Bone marrow (tissue), 2 donors: ENCODE measurements around the gene TMIE.

Experiments
- DNase-seq, 2 donors: peaks; one replicate each; lab custom pipeline; 2025; lab: John Stamatoyannopoulos, UW

TMIE gene

DNA sequence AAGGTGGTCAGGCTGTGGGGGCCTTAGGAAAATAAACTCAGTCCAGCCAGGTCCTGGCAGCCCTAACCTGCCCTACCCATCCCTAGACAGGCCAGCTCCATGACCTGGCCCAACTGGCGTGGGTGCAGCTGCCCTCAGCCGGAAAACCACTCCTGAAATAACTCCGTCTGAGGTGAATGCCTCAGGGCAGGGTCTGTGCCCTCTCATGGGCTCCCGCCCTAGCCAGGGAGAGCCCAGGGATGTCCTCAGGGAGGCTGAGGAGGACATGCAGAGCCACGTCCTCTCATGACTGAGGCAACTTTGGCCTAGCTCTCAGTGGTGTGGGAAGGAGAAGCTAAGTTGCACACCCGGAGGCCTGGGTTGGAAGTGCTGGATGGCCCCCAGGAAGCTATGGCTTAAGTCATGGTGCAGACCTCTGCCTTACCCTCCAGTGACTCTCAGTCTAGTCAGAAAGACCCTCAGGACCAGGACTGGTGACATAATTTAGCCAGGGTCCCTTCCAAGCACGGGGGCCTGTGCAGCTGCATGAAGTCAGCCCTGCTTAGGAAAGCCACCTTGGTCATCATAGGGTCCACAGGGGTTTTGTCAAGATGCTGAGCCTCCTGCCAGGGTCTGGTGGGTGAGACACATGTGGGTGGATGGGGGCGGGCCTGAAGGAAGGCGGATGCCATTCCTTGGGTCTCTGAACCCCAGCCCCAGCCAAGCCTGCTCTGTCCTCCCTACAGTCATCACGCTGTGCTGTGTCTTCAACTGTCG is 7.4 kb downstream of the TMIE start:
- no peak for DNase-seq

DNA sequence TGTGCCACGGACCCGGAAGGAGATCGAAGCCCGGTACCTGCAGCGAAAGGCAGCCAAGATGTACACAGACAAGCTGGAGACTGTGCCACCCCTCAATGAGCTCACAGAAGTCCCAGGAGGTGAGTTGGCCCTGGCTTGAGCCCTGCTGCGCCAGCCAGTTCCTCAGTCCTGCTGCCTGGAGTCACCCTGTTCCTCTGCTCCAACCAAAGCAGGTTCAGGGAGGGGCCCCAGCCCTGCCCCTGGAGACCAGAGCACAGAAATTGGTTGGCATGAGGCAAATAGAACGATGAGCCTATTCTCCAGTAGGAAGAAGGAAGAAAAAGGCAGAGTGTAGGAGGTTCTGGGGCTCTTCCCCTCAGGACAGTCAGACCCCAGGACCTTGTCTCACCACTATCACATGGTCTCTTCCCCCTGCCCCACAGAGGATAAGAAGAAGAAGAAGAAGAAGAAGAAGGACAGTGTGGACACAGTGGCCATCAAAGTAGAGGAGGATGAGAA is 8.0 kb downstream of the TMIE start:
- DNase-seq = no peak

DNA sequence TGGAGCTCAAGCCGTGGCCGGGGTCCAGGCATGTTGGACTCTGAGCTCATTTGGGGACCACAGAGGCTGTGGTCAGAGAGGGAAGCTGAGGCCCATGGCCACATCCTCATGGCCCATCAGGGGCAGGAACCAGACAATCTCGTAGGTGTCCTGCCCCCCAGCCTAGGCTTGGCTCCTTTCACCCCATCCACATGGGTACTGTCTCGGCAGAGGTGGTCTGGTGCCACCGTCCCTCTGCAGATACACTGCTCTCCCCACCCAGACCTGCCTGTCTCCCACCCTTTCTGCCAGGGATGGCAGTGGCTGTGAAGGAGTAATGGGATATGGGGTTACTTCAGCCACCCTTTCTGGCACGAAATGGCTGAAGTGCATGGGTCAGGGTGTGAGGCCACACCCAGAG is 8.5 kb downstream of the TMIE start:
- DNase-seq = no peak

DNA sequence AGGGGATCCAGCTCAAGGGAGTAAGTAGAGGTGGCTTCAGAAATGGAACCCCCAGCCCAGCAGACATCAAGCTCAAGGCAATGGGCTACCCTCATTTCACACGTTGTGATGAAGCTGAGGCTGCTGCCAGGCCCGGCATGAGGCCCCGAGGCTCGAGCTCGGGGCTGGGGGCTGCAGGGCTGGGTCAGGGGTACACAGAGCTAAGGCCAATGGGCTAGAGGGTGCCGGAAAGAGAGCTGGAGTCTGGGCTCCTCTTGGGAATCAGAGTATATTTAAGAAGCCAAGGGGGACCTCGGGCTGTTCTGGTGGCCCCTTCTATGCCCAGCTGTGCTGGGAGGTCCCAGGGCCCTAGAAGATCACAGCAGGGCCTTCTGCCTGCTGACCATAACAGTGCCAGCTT is 9.0 kb downstream of the TMIE start:
- no peak for DNase-seq

DNA sequence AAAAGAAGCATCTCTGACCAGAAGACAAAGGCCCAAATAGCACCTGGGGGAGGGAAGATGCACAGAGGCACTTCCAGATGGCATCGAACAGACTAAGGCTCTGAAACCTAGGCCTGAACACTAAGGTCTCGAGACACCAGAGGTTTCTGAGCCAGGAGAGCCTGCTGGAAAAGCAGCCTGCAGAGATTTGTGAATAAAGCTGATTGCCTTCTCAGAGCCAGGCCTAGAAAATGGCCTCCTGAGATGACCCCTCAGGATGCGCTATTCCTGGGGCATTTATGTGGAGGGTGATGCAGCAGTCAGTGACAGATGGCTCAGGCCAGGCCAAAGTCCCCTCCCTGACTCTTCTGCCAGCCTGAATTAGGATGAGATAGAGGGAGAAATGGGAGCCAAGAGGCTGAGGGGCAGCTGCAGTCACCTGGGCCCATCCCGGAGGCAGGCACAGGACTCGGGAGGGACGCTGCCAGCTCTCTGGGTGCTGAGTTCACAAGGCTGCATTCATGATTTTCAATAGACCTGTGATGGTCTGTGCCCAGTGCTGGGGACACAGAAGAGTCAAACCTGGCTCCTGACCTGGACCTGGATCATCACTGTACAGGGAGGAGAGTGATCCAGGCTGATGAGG is 9.6 kb downstream of the TMIE start:
- no peak for DNase-seq

DNA sequence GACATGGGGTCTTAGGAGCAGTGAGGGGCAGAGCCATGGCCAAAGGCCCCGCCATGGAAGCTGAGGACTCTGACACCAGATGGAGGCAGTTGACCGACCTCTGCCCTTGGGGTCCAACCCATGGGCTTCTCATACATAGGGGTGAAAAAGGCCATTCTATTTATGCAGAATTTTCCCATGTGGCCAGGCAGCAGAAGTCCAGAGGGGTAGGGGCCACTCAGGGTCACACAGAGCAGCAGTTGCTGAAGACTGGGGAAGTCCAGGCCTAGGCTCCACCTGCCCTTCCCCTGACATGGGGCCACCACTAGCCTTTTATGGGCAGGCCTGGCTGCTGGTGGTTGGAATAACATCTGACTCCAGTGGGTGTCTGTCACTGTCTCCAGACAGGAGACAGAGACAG is 10.1 kb downstream of the TMIE start:
- no peak for DNase-seq

DNA sequence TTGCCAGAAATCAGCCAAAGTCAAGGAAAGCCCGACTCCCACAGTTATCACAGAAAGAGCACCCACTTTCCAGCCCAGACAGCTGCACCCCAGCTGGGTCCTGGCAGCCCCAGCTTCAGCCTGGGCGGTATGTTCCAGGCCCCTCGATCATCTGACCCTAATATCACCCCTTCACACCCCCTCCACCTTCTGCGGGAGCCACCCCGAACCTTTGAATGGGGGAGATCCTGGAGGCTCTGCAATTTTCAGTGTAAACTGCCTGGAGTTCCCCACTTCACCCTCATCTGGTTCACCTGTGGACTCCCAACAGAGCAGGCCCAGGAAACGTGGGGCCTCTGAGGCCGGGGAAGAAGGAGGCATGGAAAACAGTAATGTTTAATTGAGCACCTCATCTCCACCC is 10.6 kb downstream of the TMIE start:
- no peak for DNase-seq

DNA sequence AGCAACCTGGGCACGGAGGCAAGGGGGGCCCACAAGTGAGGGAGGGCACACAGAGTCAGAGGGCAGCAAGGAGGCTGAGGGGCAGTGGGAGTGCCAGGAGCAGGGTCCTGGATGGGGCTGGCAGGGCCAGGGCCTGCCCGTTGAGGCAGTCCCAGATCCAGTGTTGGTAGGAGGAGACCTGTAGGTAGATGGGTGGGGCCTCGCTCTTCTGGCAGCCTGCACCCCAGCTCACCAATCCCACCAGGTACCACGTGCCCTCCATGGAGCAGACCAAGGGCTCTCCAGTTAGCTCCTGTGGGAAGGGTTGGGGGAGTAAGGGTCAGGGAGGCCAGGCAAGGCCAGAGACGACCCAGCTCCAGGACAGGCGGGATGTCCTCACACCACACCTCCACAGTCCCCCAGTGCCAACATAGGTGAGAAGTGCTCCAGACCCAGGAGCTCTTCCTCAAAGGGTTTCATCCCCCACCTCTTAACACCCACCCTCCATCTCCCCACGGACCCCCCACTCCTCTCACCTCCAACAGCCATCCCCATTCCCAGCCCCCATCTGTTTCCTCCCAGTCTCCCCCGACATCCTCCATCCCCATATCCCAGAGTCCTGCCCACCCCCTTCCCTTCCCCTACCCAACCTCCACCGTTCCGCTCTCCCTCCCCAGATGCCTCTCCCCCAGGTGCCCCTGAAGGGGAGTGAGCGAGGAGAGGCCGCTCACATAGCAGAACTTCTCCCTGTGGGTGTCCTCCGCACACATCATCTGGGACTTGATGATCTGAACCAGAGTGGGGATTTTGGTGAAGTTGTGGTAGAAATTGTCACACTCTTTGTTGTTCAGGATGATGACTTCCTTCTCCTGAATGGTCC is 11.2 kb downstream of the TMIE start:
- no peak for DNase-seq

DNA sequence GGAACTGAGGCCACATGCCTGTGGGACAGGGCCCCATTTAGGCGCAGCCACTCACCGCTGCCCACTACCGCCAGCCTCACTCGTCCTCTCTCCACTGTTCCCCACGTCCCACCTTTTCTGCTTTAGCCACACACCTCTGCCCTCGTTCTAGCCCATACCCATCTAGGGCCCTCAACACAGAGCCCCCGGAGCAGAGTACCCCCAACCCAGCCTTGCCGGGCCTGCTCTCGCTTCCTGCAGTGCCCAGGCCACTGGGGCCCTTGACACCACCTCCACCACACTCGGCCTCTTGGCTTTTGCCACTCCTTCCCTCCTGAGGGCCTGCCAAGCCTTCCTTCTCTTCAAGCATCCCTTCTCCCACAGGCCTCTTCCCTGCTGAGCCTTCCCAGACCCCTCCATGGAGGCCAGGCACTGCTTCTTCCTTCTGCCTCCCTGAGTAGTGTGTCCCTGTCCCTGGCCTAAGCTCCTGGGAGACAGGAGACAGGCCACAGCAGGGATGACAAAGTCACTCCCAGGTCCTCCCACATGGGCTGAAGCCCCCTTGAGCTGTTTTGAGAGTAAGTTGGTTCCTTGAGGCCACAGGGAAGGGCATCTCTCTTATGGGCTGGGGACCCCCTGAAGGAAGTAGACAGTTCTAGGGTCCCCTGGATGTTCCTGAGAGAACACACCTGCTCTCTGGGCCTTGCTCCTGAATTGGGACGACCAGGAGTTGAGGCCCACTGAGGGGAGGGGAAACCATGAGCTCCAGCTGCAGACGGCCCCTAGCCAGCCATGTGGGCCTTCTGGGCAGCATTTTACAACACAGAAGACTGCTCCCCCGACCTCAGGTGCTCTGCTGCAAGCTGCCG is 12.1 kb downstream of the TMIE start:
- no peak for DNase-seq

DNA sequence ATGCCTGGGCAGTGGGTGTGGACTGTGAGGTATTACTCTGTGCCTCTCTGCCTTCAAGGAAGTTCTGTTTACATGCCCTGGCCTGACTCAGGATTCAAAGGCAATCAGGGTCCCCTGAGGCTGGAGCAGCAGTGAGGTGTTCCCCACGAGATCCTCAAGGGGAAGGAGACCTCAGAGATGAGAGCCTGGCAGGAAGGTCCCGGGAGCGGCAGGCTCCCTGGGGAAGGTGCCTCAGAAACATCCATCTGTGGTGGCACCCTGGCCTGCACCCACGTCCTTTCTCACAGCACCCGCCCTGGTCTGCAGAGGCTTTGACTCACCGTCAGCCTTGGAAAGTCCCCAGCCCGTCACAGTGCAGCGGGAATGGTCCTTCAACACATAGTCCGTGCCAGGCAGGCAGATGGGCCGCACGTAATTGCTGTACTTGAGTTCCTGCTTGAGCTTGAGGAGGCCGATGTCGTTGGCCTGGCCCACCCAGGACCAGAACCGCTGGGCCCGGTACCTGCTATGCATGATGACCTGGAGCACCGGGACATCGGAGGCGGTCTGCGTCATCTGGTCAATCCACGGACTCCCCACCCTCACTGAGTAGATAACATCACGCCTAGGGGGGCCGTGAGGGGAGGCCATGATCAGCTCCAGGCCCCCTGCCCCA is 12.8 kb downstream of the TMIE start:
- DNase-seq = no peak

DNA sequence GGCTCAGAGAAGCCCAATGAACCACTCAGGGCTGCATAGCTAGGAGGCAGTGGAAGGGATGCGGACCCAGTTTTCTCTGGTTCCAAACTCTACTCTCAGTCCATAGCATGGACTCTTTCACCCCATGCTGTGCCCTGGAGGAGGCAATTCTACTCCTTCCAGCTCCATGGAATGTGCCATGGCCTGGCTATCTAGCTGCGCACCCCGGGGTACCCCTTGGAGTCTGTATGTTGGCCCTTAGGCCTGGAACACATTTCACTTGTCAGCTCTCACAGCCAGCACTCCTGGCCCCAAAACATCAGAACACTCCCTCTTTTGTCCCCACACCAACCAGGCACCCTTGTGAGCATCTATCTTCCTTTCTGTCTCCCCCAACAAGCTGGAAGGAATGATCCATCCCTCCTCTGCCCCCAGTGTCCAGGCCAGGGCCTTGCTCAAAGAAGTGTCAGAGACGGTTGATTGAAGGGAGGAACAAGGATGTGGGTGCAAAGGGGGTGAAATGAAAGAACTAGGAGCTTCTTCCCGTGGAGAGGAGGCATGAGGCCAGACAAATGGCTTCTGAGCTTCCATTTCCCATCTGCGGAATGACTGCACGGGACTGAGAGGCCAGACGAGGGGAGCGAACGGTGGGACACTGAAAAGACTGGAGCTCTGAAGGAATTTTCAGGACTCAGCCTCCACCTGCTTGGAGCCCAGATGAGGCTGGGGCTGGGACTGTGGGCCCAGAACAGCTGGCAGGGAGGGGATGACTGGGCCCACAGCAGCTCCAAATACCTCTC is 13.7 kb downstream of the TMIE start:
- DNase-seq = no peak

DNA sequence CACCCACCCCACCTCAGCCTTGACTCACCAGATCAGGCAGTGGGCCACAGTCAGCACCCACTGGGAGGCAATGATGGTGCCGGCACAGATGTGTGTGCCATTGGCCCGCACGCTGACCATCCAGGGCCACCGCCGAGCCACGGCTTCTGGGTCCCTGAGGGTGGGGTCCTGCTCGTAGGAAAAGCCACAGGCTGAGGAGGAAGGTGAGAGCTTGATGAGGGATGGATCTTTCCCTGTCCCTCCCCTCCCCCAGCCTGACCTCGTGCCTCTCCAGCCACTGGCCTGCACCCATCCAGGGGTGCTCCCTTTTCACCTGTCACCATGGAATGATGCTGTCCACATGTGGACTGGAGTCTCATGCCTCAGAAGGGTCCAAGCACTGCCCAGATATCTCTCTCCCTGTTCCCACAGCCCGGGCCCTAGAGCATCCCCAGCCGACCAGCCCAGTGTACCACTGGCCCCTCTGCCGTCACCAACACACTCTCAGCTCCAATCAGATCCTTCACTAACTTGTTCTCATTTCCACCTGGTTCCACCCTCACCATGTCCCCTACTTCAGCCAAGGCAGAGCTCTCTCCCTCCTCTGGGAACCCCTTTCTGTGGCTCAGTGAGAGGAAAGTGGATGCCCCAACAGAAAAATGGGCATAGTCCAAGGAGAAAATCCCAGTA is 14.4 kb downstream of the TMIE start:
- no peak for DNase-seq

DNA sequence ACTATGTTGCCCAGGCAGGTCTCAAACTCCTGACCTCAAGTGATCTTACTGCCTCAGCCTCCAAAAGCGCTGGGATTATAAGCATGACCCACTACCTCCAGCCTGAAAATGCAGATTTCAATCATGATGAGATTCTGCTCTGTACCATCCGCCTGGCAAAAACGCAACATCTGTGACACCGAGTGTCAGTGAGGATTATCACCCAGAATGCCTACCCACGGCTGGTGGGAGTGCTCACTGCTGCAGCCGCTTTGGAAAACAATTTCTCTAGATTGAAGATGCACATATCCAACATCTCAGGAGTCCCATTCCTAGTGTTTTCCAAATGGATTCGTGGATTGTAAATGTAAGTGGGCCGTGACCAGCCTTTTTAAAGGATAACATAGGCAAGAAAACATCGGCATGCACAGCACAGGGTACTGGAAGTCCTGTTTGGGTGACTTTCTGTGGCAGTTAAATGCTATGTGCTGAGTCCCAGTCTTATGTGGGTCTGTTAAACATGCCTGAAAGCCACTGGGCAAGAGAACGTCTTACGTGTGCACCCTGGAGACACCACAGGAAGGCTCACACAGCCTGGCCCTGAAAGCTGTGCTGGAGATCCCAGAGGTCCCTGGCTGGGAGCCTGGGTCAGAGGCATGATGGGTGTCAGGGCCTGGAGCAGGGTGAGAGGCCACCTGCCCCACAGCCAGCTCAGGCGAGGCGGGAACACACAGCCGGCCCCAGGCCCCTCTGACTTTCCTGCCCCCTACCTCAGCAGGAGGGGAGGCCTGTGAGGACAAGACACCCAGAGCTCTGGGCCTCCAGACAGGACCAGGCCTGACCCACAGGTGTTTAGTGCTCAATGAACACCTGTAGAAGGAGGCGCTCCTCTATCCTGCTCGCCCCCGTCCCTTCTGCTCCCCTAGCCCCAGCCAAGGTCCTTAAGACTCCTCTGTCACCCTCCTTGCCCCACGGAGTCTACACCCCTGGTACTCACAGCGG is 15.6 kb downstream of the TMIE start:
- no peak for DNase-seq

DNA sequence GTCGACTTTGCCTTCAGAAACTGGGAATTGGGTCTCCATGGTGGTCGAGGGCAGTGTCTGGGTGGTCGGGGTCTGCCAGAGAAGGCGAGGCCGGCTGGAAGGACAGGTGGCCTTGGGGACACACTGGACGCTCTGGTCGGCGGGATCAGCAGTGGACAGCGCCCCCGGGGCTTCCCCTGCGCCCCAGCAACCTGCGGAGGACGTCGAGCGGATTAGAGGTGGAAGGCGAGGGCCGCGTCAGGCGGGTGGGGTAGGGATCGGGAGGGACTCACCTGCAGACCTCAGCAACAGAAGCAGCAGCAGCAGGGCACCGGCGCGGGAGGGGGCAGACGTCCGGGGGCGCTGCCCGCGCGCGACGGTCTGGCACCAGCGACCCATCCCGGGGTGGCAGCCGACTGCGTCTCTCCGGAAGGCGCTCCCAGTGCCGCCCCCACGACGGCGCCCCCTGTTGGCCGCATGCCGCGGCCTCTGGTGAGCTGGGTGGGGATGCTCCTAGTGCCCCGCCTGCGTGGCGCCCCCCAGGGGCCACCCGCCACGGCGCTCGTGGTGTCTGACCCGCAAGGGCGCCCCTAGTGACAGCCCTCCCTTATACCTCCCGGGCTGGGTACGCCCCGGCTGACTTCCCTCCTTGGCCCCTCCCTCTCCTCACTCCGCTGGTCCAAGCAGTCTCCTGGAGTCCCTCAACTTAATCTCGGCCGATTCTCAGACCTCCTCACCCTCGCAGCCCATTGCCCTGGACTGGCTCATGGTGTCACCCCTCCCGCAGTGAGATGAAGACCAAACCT is 16.4 kb downstream of the TMIE start, which contains the start of gene PRSS50:
PRSS50 (minus strand) TSS at position 423 of the 785 bp plus-strand sequence; CDS start at position 378, 45 bp downstream.
- no peak for DNase-seq

DNA sequence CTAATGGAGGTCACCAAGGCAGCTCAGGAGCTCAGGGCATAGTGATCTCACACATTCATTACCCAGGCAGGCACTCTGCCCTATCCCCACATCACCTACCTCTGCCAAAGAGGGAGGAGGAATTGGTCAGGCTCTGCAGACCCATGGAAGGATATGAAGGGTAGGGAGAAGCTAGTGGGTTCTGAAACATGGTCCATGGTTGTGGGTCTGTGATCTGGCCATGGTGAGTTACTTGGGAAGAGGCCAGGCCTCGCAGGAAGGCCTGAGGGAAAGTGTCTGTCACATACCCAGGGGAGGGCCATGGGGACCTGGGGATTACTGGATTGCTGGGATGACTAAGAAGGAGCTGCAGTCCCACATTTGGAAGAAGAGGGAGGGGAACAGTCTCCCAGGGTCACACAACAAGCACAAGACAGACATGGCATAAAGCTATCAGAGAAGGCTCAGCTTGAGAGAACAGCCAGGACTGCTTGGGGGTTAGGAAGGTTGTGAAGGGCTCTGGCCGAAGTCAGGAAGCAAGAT is 17.9 kb downstream of the TMIE start:
- no peak for DNase-seq

DNA sequence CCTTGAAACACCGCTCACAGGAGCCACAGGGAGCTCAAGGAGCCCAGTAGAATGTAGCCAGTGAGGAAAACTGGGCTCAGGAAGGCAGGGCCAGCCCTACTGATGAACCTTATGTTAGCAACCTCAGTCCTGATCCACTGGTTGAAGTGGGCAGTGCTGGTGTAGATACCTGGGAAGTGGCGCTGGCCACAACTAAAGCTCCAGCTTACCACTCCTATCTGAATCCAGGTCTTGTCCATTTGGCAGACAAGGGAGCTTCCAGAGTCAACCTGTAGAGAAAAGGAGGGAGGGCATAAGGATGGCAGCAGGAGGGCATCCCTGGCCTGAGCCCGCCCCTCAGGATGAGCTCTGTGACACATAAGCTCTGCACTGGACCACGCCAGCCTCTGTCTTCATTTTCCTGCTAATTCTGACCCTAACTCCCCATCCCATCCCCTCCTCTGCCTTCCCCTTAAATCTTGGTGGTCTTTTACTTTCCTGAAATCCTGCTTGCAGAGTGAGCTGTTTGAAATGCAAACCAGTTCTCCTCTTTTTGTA is 18.6 kb downstream of the TMIE start:
- no peak for DNase-seq

DNA sequence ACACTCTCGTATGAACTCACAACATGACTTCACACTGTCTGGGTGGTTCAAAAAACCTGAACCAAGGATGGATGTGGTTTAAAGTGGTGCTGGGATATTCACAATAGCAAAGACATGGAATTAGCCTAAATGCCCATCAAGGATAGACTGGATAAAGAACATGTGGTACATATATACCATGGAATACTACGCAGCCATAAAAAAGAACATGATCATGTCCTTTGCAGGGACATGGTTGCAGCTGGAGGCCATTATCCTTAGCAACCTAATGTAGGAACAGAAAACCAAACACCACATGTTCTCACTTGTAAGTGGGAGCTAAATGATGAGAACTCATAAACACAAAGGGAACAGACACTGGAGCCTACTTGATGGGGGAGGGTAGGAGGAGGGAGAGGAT is 19.8 kb downstream of the TMIE start:
- no peak for DNase-seq
